MCF 10A (cell line): ENCODE data around the gene SCGB3A1. TPM values are rescaled to one million over a fixed set of nuclear protein-coding genes. Genes with fewer than 3 reads are reported as not detected.

Source experiments
- BruUV-seq: library from RNA; stranded (reverse); fragments of 400-500 nt; replicated peaks from 2 replicates; lab custom pipeline; 2021; lab: Mats Ljungman, UMichigan
- CTCF ChIA-PET: fragments of 300-600 bp; sonication (Branson Sonifier 250); formaldehyde crosslinking; extraction: SDS; loops from one replicate; lab custom pipeline; 2021; ENCODE audit warnings: antibody characterized with exemption, inconsistent platforms; lab: Yijun Ruan, JAX
- POLR2A ChIA-PET: fragments of 300-600, 350-650 bp; sonication (Branson Sonifier 250); formaldehyde crosslinking; extraction: SDS; loops from one replicate; lab custom pipeline; 2020; ENCODE audit warnings: antibody characterized with exemption, inconsistent platforms; lab: Yijun Ruan, JAX
- DNase-seq: peaks from one replicate; pipeline ENCODE4 v3.0.0-alpha.2; 2018; ENCODE audit not compliant: unreplicated experiment
- H3K27ac Mint-ChIP-seq: one replicate; pipeline ENCODE4 v1.8.0; 2022; ENCODE audit warnings: mild to moderate bottlenecking, low read depth, mixed read lengths; ENCODE audit not compliant: unreplicated experiment
- H3K27me3 Mint-ChIP-seq: one replicate; pipeline ENCODE4 v1.8.0; 2022; ENCODE audit warnings: mixed read lengths; ENCODE audit not compliant: insufficient read depth, unreplicated experiment
- H3K36me3 Mint-ChIP-seq: one replicate; pipeline ENCODE4 v1.8.0; 2022; ENCODE audit warnings: mild to moderate bottlenecking, moderate library complexity, mixed read lengths; ENCODE audit not compliant: insufficient read depth, unreplicated experiment
- H3K4me1 Mint-ChIP-seq: one replicate; pipeline ENCODE4 v1.8.0; 2022; ENCODE audit warnings: mixed read lengths; ENCODE audit not compliant: insufficient read depth, unreplicated experiment
- H3K4me3 Mint-ChIP-seq: one replicate; pipeline ENCODE4 v1.8.0; 2022; ENCODE audit warnings: mild to moderate bottlenecking, moderate library complexity, mixed read lengths; ENCODE audit not compliant: unreplicated experiment
- H3K9me3 Mint-ChIP-seq: one replicate; pipeline ENCODE4 v1.8.0; 2022; ENCODE audit warnings: mixed read lengths; ENCODE audit not compliant: unreplicated experiment
- intact Hi-C: fragments of 100-400 bp; cut with micrococcal nuclease; formaldehyde crosslinking; loops from 2 replicates; pipeline ENCODE4 v1.14.1; 2022
- total RNA-seq: library from RNA; stranded (reverse); gene quantifications from 2 replicates; pipeline ENCODE4 v1.2.3, GENCODE V29; 2022
- TF ChIP-seq, protein P1 (sequence below): fragments of 200-600 bp; IDR thresholded peaks from one replicate; pipeline ENCODE4 v1.8.0; 2022; ENCODE audit warnings: antibody characterized with exemption, mild to moderate bottlenecking; ENCODE audit not compliant: unreplicated experiment

Gene SCGB3A1
- total RNA-seq, 1 experiment from 2014 or later: not detected

DNA sequence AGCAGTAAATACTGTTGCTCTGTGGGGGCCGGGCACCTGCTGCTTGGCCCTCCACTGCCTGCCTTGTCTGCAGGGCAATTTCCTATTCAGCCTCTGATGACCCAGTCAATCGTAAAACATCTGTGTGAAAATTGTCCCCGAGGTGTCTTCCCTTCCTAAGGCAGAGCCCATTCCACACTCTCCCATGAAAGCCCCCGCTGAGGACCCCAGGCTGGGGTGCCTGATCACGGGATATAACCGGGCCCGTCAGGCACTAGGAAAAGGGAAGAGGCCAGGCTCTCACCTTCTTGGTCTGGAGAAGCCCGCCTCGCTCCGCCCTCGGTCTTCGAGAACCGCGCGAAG lies 27.2 kb upstream of the SCGB3A1 start:
- Mint-ChIP-seq H3K27me3 (peaks cover 35% of the 10 kb centered on the region), H3K9me3 (no peaks in the 10 kb centered on the region), H3K27ac (no peak overlapping the region), H3K4me3 (no peak overlapping the region), H3K4me1 (no peaks in the 10 kb centered on the region), H3K36me3 (no peaks in the 10 kb centered on the region)
- intact Hi-C loops: no loop called here
- ChIA-PET CTCF (no interaction called here), POLR2A (no interaction called here)
- DNase-seq: no peak
- TF ChIP-seq, protein P1, sequence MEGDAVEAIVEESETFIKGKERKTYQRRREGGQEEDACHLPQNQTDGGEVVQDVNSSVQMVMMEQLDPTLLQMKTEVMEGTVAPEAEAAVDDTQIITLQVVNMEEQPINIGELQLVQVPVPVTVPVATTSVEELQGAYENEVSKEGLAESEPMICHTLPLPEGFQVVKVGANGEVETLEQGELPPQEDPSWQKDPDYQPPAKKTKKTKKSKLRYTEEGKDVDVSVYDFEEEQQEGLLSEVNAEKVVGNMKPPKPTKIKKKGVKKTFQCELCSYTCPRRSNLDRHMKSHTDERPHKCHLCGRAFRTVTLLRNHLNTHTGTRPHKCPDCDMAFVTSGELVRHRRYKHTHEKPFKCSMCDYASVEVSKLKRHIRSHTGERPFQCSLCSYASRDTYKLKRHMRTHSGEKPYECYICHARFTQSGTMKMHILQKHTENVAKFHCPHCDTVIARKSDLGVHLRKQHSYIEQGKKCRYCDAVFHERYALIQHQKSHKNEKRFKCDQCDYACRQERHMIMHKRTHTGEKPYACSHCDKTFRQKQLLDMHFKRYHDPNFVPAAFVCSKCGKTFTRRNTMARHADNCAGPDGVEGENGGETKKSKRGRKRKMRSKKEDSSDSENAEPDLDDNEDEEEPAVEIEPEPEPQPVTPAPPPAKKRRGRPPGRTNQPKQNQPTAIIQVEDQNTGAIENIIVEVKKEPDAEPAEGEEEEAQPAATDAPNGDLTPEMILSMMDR: no peak
- no TSS peak for BruUV-seq

DNA sequence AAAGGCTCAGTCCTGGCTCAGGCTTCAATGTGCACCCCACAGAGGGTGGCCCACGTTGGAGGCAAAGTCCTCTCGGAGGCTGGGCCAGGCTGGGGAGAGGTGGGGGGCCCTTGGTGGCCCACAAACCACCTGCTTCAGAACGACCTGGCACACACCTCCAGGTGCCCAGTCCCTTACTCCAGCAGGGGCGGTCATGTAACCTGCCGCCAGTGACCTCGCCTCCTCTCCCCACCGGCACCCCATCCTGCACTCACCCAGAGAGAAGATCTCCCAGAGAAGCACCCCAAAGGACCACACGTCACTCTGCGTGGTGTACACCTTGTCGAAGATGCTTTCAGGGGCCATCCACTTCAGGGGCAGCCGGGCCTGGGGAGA lies 22.5 kb upstream of the SCGB3A1 start:
- H3K27ac Mint-ChIP-seq: no peak overlapping the region
- no TSS peak for BruUV-seq
- no peaks in the 10 kb centered on the region for H3K4me1 Mint-ChIP-seq
- ChIA-PET POLR2A (interaction anchor here (1.0 kb wide), 1 partner anchor 11 kb away, joined by 3 read pairs; no protein-coding TSS in a partner anchor), CTCF (interaction anchor here (0.6 kb wide), 1 partner anchor 9 kb away, joined by 5 read pairs; no protein-coding TSS in a partner anchor)
- H3K27me3 Mint-ChIP-seq: peaks cover 24% of the 10 kb centered on the region
- no peaks in the 10 kb centered on the region for H3K9me3 Mint-ChIP-seq
- H3K36me3 Mint-ChIP-seq: no peaks in the 10 kb centered on the region
- H3K4me3 Mint-ChIP-seq: no peak overlapping the region
- no peak for DNase-seq
- TF ChIP-seq, protein P1: no peak
- intact Hi-C loops: no loop called here

DNA sequence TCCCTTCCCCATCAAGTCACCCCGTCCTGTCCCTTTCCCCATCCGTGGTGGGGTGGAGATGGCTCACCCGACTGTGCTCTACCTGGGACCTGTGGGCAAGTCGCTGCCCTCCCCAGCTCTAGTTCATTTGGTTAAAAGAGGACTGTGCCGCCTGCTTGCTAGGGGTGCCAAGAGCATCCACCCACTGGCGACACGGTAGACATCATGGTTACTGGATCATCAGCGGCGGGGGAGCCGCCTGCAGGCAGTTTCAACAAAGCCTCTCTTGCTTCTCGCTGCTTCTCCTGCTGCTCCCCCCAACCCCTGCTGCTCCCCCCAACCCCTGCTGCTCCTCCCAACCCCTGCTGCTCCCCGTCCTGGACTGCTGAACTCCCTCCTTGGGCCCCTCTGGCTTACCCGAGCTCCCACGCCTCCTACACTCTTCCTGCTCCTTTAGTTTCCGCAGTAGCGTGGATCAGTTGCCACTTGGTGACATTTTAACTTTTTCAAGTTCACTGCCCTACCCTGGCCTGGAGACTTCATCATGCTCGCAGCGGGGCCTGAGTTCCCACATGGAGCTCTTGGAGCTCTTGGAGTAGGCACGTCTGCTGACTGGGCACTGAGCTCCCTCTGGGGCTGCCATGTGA lies 22.0 kb upstream of the SCGB3A1 start:
- no peaks in the 10 kb centered on the region for H3K9me3 Mint-ChIP-seq
- peaks cover 24% of the 10 kb centered on the region for H3K27me3 Mint-ChIP-seq
- peaks cover 3% of the 10 kb centered on the region for H3K4me1 Mint-ChIP-seq
- intact Hi-C loops: no loop called here
- POLR2A ChIA-PET: interaction anchor here (1.0 kb wide), 1 partner anchor 11 kb away, joined by 3 read pairs; no protein-coding TSS in a partner anchor
- no TSS peak for BruUV-seq
- no peak for DNase-seq
- H3K36me3 Mint-ChIP-seq: no peaks in the 10 kb centered on the region
- no peak overlapping the region for H3K27ac Mint-ChIP-seq
- no peak overlapping the region for H3K4me3 Mint-ChIP-seq
- TF ChIP-seq, protein P1: no peak
- CTCF ChIA-PET: no interaction called here

DNA sequence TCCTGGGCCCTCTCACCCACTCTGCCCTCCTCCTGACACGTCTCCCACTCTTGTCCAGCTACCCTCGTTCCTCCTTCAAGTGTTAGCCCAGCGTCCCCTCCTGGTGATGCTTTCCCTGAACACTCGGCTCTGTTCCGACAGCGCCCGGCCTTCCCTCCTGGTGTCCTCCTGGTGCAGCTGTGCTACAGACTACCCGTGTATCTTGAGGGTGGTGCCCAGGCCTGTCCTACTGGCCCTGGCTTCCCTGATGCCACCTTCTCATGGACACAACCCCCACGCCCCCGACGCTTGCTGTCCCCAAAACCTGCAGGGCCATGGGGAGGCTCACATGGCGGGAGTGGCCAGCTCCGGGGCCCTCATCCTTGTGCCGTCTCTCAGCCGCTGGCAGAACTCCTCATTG lies 21.4 kb upstream of the SCGB3A1 start:
- Mint-ChIP-seq H3K36me3 (no peaks in the 10 kb centered on the region), H3K4me3 (no peak overlapping the region), H3K9me3 (no peaks in the 10 kb centered on the region), H3K27ac (no peak overlapping the region), H3K4me1 (peaks cover 9% of the 10 kb centered on the region), H3K27me3 (peaks cover 24% of the 10 kb centered on the region)
- intact Hi-C loops: no loop called here
- ChIA-PET POLR2A (no interaction called here), CTCF (interaction anchor here (0.5 kb wide), 1 partner anchor 11 kb away, joined by 4 read pairs; no protein-coding TSS in a partner anchor)
- TF ChIP-seq, protein P1: no peak
- no peak for DNase-seq
- BruUV-seq: no TSS peak
